Esophagus muscularis mucosa (tissue), 4 donors: Measurements from ENCODE around the gene ARSA. TPM values are rescaled to one million over a fixed set of nuclear protein-coding genes. Genes with fewer than 3 reads are reported as not detected.

Experiments
- DNase-seq: peaks from one replicate; pipeline ENCODE4 v3.0.0-alpha.2; 2017; ENCODE audit errors: extremely low spot score
- H3K27ac ChIP-seq, 4 donors: fragments of 200-600 bp; sonication (generic); replicated peaks in 1 of 4; 1 replicate in 3 of 4; 2 replicates in 1 of 4; pipeline ENCODE4 v1.5.1; 2016 to 2019; ENCODE audit warnings: mild to moderate bottlenecking in 1 of 4
- H3K27me3 ChIP-seq, 4 donors: fragments of 200-600 bp; sonication (generic); one replicate each; pipeline versions ENCODE4 v1.5.1 to v1.6.0; 2016 to 2019
- H3K36me3 ChIP-seq, 4 donors: fragments of 200-600 bp; sonication (generic); one replicate each; pipeline ENCODE4 v1.5.1; 2016 to 2019
- H3K4me1 ChIP-seq, 4 donors: fragments of 200-600 bp; sonication (generic); one replicate each; pipeline ENCODE4 v1.5.1; 2016 to 2019
- H3K4me3 ChIP-seq, 4 donors: fragments of 200-600 bp; sonication (generic); 1 replicate in 2 of 4; 2 replicates in 2 of 4; pipeline ENCODE4 v1.5.1; 2016 to 2019; ENCODE audit warnings: mild to moderate bottlenecking in 4 of 4, moderate library complexity in 1 of 4
- H3K9me3 ChIP-seq, 4 donors: fragments of 200-600 bp; sonication (generic); 1 replicate in 3 of 4; 2 replicates in 1 of 4; pipeline ENCODE4 v1.5.1; 2016 to 2019
- CTCF ChIP-seq, 3 experiments: fragments of 200-600 bp in 2 of 3; fragments of 450-650 bp in 1 of 3; sonication (generic) in 2 of 3; IDR thresholded peaks; one replicate each; pipeline ENCODE4 v1.5.1; 2017 to 2019; ENCODE audit warnings: antibody characterized with exemption in 3 of 3, mild to moderate bottlenecking in 2 of 3, moderate library complexity in 1 of 3
- EP300 ChIP-seq: sonication (generic); formaldehyde crosslinking; IDR thresholded peaks from one replicate; pipeline ENCODE4 v1.6.1; 2017; ENCODE audit warnings: antibody characterized with exemption
- POLR2A ChIP-seq: fragments of 450-650 bp; IDR thresholded peaks from one replicate; pipeline ENCODE4 v1.6.1; 2017; ENCODE audit warnings: antibody characterized with exemption, moderate library complexity, mild to moderate bottlenecking, low read depth
- POLR2AphosphoS5 ChIP-seq, 2 donors: sonication (generic); formaldehyde crosslinking; IDR thresholded peaks; one replicate each; pipeline ENCODE4 v1.6.1; 2017; ENCODE audit warnings: antibody characterized with exemption in 2 of 2
- WGBS: methylation state at CpG from one replicate; pipeline ENCODE4 v1.1.5; 2018; 5-methylcytosine and 5-hydroxymethylcytosine counted together
- intact Hi-C: fragments of 100-400 bp; cut with DNase I; formaldehyde crosslinking; loops from one replicate; pipeline ENCODE4 v1.15.1; 2023
- total RNA-seq, 4 donors: library from RNA; depleted of rRNA; stranded (reverse); fragments of >200 nt; gene quantifications; one replicate each; pipeline versions ENCODE4 v1.1.0 to v1.2.1, GENCODE V29; 2016

The ARSA gene
- total RNA-seq, 4 donors from 2014 or later, result 24.5 to 49.4 (median 28.8) TPM

- H3K36me3 ChIP-seq, result no peaks in the 10 kb centered on the region
- no peaks in the 10 kb centered on the region for H3K9me3 ChIP-seq
- 69% methylated on average over 22 of the region's 22 CpGs for WGBS
- no peak for DNase-seq
- no peak for TF ChIP-seq POLR2AphosphoS5 (IDR thresholded peaks at IDR 0.05)
- no peak for TF ChIP-seq CTCF (IDR thresholded peaks at IDR 0.05)
- no peak for TF ChIP-seq EP300
- TF ChIP-seq POLR2A, result no peak
- H3K4me3 ChIP-seq, result no peak overlapping the region
- no peak overlapping the region for H3K27ac ChIP-seq
- H3K4me1 ChIP-seq, result peaks cover 0 to 5% (median 0%) of the 10 kb centered on the region in 4 donors
- H3K27me3 ChIP-seq, result peaks cover 0 to 59% (median 2%) of the 10 kb centered on the region in 4 donors
- intact Hi-C loops, result no loop called here
These were observed 14.5 kb downstream of the ARSA start for GRCh38 chr22:50613291-50613981.

- H3K27me3 ChIP-seq, result peaks cover 0 to 60% (median 2%) of the 10 kb centered on the region in 4 donors
- H3K4me3 ChIP-seq, result no peak overlapping the region
- no peaks in the 10 kb centered on the region for H3K36me3 ChIP-seq
- no peak for DNase-seq
- H3K4me1 ChIP-seq, result peaks cover 0 to 5% (median 0%) of the 10 kb centered on the region in 4 donors
- WGBS, result 35% methylated on average over 27 of the region's 31 CpGs
- intact Hi-C loops, result no loop called here
- TF ChIP-seq POLR2AphosphoS5 (IDR thresholded peaks at IDR 0.05), result no peak
- no peak for TF ChIP-seq CTCF (IDR thresholded peaks at IDR 0.05)
- TF ChIP-seq POLR2A, result no peak
- TF ChIP-seq EP300, result no peak
- no peaks in the 10 kb centered on the region for H3K9me3 ChIP-seq
- H3K27ac ChIP-seq, result no peak overlapping the region
These were observed 15.3 kb downstream of the ARSA start for GRCh38 chr22:50612528-50613221.

GRCh38 chr22:50612168-50612527 is 15.8 kb downstream of the ARSA start:
- peaks cover 0 to 64% (median 2%) of the 10 kb centered on the region in 4 donors for H3K27me3 ChIP-seq
- WGBS, result 48% methylated on average over 6 of the region's 6 CpGs

GRCh38 chr22:50611341-50612060 is 16.5 kb downstream of the ARSA start:
- Histone ChIP-seq H3K36me3 (no peaks in the 10 kb centered on the region), H3K27me3 (peaks cover 0 to 68% (median 2%) of the 10 kb centered on the region in 4 donors), H3K4me3 (no peak overlapping the region), H3K9me3 (no peaks in the 10 kb centered on the region), H3K4me1 (peaks cover 0 to 5% (median 0%) of the 10 kb centered on the region in 4 donors), H3K27ac (no peak overlapping the region)
- no peak for DNase-seq
- intact Hi-C loops, result no loop called here
- WGBS, result 89% methylated on average over 13 of the region's 26 CpGs
- no peak for TF ChIP-seq EP300

More at GRCh38 chr22:50612168-50612527, 15.8 kb downstream of the ARSA start:
- Histone ChIP-seq H3K9me3 (no peaks in the 10 kb centered on the region), H3K27ac (no peak overlapping the region), H3K36me3 (no peaks in the 10 kb centered on the region), H3K4me1 (peaks cover 0 to 5% (median 0%) of the 10 kb centered on the region in 4 donors), H3K4me3 (no peak overlapping the region)
- TF ChIP-seq POLR2AphosphoS5 (IDR thresholded peaks at IDR 0.05) (no peak), POLR2A (no peak), CTCF (IDR thresholded peaks at IDR 0.05) (no peak), EP300 (no peak)
- DNase-seq, result no peak
- intact Hi-C loops, result no loop called here

- peaks cover 0 to 5% (median 0%) of the 10 kb centered on the region in 4 donors for H3K4me1 ChIP-seq
- H3K9me3 ChIP-seq, result no peaks in the 10 kb centered on the region
- WGBS, result 90% methylated on average over 16 of the region's 17 CpGs
- peaks cover 0 to 77% (median 2%) of the 10 kb centered on the region in 4 donors for H3K27me3 ChIP-seq
- no peak overlapping the region for H3K27ac ChIP-seq
- TF ChIP-seq POLR2A (no peak), POLR2AphosphoS5 (IDR thresholded peaks at IDR 0.05) (no peak), EP300 (no peak), CTCF (IDR thresholded peaks at IDR 0.05) (no peak)
- DNase-seq, result no peak
- no peak overlapping the region for H3K4me3 ChIP-seq
- intact Hi-C loops, result no loop called here
- no peaks in the 10 kb centered on the region for H3K36me3 ChIP-seq
These were observed 17.4 kb downstream of the ARSA start for GRCh38 chr22:50610581-50610980.
